Stimulated activated CD4-positive, alpha-beta T cell treated with anti-CD3 and anti-CD28 coated beads, Interleukin-15, amount 100 ng/mL, for 48 hours (primary cell): Measurements from ENCODE around the gene PSTPIP1.
A peak's percentile ranks its signal among the peaks of the same experiment; 100 is the strongest.

Experiments
- DNase-seq, 2 donors: peaks; one replicate each; pipeline ENCODE4 v3.0.0-alpha.2; 2020; ENCODE audit warnings: low read depth in 2 of 2

Gene PSTPIP1

GRCh38 chr15:77018796-77019505 is 24.0 kb downstream of the PSTPIP1 start:
- DNase-seq: no peak

GRCh38 chr15:77019521-77020331 is 24.8 kb downstream of the PSTPIP1 start:
- DNase-seq: peak in 1 of 2 donors; percentile 37

DNA sequence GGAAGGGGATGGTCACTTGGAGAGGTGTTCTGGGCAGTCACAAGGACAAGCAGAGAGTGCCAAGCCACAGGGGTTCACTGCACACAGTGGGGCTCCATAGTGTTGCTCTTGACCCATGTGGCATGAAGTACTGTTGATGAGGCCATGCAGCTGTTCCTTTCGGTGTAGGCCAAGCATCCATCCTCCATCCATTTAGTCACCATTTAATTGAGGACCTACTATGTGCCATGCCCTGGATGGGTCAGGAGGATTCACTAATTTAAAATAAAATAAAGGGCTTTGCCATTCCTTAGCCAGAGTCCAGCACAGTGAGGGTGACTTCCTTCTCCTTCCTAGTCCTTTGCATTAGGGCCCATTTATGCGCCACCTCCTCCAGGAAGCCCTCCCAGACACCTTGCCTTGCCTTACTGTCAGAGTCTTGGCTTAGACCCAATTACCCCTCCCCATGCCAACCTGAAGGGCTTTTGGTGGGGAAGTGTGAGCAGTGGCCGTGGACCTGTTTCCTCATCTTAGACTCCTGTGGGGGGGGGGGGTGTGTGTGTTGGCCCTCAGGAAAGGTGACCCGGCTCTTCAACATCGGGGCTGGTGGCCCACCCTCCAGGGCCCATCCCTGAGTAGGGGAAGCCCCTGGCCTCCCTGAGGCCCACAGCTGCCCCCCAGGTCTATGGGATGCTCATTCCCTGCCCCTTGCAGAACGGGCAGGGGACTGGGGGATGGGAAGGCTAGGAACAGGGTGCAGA is 25.6 kb downstream of the PSTPIP1 start:
- DNase-seq: no peak

GRCh38 chr15:77021088-77021481 is 26.2 kb downstream of the PSTPIP1 start:
- DNase-seq: no peak

- peak in 1 of 2 donors; percentile 44 for DNase-seq
These were observed 27.0 kb downstream of the PSTPIP1 start for GRCh38 chr15:77021803-77022381.

DNA sequence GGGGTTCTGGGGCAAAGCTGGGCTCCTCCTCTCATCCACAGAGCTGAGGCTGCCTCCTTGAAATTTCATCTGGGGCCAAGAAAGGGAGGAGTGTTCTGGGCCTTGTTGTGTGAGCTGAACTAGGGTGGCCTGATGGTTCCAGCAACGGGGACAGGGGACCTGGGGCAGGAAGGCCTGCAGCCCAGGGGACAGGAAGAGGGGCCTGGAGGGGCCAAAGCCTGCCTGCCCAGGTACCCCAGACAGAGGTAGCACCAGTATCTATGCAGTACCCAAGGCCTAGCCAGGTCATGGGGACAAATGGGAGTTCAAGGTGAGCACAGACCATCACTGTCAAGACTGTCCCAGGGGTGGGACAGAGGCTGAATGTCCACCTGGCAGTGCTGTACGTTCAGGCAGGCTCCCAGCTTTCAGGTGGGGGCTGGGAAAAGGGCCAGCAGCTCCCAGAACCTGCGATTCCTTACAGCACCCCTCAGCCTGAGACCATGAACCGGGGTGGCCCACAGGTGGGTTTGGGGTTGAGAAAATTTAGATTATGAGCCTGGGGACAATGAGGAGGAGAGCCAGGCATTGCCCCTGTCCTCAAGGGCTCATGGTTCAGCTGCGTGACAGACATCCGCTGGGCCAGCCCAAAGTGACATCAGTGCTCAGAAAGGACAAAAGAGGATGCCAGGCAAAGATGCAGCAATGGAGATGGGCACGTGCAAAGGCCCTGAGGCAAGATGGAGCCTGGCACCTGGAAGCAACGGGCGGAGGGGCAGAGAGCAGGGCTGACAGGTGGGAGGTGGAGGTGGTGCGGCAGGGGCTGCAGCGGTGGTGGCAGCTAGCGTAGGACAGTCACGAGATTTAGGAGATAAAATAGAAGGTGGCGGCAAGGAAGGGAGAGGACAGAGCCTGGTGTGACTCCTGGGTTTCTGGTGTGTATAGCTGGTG is 28.0 kb downstream of the PSTPIP1 start:
- no peak for DNase-seq

- DNase-seq: no peak
These were observed 28.8 kb downstream of the PSTPIP1 start for GRCh38 chr15:77023576-77024272.

- DNase-seq: peak in 1 of 2 donors; percentile 62
These were observed 29.6 kb downstream of the PSTPIP1 start for GRCh38 chr15:77024273-77025082.

- DNase-seq: no peak
These were observed 30.4 kb downstream of the PSTPIP1 start for GRCh38 chr15:77025083-77025901.

- DNase-seq: no peak
These were observed 31.1 kb downstream of the PSTPIP1 start for GRCh38 chr15:77025941-77026411.

DNA sequence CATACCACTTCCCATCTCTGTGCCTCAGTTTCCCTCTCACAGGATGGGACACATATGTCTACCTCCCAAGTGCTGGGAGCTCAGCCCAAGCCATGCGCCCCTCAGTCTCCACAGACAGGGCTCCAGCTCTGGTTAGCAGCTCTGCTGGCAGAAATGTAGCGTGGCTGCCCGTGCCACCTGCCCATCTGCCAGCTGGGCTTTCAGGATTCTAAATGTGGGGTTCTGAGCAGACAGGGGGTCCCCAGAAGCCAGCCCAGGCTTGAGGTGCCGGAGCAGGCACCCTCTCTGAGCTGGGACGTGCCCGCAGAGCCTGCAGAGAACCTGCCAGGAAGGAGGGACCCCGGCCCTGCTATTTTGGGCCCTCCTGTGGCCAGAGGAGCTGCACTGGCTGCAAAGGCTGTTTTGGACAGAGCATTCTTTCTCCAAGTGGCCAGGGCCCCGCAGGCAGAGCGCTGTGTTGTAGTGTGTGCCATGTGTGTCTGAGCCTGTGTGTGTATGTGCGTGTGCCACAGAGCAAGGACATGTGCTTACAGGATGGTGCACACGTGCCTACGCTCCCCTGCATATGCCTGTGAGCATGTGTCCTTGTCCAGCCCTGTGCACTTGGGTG is 31.7 kb downstream of the PSTPIP1 start:
- DNase-seq: no peak

- no peak for DNase-seq
These were observed 32.3 kb downstream of the PSTPIP1 start for GRCh38 chr15:77027111-77027696.

- no peak for DNase-seq
These were observed 32.9 kb downstream of the PSTPIP1 start for GRCh38 chr15:77027697-77028450.

GRCh38 chr15:77028451-77029165 is 33.7 kb downstream of the PSTPIP1 start:
- DNase-seq: no peak

DNA sequence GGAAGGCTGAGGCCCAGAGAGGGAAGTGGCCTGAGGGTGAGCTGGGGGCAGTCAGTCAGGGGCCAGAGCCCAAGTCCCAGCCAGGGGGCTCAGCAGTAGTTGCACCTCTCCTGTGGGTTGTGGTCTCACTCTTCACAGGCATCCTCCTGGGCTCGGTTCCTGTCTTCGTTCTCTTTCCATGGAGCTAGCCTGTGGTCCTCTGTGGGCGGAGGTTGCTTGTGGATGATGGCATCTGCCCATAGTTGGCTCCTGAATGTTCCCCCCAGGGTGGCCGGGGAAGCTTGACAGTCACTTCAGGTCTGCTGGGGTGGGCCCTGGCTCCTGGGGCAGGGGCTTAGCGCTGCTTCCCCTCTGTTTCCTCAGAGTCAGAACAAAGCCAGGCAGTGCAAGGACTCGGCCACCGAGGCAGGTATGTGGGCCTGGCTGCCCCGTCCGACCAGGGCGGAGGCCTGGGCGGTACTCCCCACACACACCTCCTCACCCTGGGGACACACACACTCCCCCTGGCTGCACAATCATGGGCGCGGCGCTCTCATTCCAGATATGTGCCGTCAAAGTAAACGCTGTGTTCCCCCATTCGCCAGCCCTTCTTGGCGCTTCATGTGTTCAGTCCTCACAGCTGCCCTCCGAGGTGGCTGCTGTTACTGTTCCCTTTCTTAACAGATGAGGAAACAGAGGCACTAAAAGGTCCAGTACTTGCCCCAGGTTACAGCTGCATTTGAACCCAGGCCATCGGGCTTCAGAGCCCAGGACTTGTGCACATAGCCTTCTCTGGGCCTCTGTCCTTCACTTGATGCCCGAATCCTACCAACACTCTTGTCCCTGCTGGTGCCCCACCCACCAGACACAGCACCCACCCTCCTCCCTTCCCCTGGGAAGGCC is 34.5 kb downstream of the PSTPIP1 start:
- no peak for DNase-seq
